Middle frontal gyrus (tissue), 1 donor: ENCODE data around the gene FEZF1.

Source experiments
- DNase-seq: peaks from one replicate; pipeline ENCODE4 v3.0.0-alpha.2; 2015; ENCODE audit warnings: low spot score; ENCODE audit errors: extremely low spot score

FEZF1 gene

DNA sequence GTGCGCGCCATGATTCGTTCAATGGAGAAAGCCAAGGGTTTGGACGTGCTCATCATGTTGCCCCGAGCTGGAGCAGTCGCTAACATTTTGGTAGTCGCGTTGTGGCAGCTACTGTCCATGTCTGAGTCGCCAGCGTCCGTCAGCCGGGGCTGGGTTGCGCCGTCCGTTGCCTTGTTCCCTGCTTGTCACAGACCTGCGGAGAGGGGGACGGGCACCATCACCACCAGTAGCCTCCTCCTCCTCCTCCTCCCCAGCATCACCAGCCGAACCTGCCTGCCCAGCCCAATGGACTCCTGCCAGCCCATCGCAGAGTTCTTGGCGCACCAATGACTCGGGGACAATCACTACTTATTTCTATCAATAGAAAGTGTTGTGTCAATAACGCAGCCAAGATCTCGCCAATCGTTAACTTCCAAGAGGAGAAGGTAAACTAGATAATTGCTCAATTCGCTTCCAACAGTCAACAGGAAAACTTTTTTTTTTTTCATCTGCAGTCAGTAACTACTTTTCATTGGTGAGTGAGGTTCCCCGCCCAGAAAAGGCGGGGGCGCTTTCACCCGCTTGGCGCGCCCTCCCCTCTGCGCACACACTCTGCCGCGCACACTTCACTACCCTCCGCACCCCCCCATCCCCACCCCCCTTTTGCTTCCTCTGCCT lies at the start of gene FEZF1:
Gene FEZF1, minus strand, starts transcription at position 432 of the 657 bp plus-strand sequence. Its CDS starts 313 bp downstream, at position 119.
- no peak for DNase-seq

DNA sequence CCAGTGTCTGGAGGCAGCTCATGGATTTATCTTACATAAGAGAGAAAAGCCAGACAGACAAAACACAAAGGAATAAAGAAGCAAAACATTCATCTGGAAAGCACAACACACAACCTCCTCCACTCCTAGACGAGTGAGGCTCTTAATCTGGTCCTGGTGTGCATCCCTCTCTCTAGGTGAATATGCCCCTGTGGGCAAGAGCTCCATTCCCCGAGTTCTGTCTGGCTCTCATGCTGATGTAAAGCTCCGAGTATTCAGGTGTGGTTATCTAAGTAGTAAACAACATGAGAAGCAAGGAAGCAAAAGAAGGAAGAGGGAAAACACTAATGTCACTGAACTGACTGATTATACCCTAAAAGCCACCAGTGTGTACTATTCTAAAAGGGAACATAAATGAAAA lies 47.9 kb upstream of the FEZF1 start:
- DNase-seq = no peak

DNA sequence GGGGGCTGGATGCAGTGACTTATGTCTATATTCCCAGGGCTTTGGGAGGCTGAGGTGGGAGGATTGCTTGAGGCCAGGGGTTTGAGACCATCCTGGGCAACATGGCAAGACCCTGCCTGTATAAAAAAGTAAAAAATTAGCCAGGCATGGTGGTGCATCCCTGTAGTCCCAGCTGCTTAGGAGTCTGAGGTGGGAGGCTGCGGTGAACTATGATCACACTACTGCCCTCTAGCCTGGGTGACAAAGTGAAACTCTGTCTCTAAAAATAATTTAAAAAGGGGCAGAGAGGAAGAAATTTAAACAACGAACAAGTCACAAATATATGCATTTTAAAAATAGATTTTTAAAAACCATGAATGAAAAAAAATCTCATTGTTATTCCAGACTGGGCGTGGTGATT lies 46.2 kb upstream of the FEZF1 start:
- no peak for DNase-seq

DNA sequence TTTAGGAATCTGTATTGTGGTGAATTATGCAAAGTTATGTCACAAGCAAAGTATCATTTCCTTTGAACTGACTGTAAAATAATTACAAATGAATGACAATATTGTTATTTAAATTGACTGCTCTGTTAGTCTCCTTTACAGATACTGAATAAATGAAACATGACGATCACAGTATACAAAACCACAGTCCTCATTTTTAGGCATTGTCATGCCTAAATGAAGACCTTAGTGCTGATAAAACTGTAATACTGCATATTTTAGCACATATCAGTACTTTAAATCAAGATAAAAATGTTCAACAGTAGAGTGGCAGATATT lies 39.7 kb upstream of the FEZF1 start:
- DNase-seq = no peak

DNA sequence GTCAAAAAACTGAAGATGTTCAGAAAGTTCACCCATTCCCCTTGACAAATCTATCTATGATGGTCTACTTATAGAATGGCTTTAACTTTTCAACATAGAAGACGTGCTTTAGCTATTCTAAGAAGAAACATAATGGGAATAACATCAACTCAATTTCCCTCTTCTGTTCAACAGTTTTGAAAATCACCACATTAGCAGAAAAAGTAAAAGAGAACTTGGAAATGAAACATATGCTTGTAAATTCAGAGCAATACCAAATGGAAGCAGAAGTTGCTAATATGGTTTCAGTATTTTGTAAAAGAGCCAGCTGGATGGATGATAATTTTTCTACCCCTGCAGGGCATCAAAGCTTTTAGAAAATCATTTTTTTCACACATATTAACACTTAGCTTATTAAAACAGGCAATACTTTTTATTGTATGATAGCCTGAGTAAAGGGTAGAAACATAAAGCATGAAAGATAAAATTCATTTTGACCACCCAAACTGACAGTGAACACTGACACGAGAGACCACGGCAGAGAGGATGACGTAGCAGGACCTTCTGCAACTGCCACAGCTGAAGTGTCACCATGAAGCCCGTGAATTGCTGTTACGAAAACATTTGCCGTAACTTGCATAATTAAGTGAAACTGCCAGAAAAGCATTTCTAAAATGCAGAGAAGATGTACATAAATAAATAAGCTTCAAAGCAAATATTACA lies 39.2 kb upstream of the FEZF1 start:
- DNase-seq = no peak

- no peak for DNase-seq
Observed at GRCh38 chr7:122340427-122340826, 35.9 kb upstream of the FEZF1 start.

DNA sequence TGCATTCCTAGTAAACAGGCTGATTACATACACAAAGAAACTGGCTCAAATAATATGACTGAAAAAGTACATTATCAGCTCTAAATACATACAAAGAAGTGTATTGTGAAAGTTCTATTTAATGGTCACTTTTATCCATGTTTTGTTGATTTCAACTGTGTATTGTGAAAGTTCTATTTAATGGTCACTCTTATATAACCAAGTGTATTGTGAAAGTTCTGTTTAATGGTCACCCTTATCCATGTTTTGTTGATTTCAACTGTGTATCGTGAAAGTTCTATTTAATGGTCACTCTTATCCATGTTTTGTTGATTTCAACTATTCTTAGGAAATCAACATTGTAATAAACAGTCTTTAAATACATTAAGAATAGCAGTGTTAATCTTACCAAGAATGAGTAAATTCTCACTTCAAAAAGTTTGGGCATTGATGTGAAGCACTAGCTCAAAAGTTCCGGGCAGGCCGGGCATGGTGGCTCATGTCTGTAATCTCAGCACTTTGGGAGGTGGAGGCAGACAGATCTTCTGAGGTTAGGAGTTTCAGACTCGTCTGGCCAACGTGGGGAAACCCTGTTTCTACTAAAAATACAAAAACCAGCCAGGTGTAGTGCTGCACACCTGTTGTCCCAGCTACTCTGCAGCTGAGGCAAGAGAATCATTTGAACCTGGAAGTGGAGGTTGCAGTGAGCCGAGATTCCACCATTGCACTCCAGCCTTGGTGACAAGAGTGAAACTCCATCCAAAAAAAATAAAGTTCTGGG lies 34.8 kb upstream of the FEZF1 start:
- DNase-seq = no peak

DNA sequence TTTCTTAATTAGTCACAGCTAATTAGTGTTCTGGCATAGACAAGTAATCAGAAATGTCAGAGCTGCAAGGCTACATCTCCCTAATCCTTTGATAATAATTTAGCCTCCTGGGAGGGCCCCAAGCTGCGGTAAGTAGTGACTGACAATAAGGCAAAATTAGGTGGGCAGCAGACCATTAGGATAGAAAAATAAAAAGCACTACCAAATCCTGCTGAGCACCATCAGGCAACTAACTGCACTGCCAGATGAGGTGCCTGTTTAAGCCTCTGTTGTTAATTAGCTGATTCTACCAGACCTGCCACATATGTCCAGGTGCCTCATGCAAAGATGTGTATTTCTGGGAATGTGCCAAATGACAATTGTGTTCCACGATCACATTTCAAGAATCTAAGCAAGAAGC lies 32.5 kb upstream of the FEZF1 start:
- DNase-seq = no peak

- no peak for DNase-seq
Observed at GRCh38 chr7:122329145-122329802, 24.7 kb upstream of the FEZF1 start.

DNA sequence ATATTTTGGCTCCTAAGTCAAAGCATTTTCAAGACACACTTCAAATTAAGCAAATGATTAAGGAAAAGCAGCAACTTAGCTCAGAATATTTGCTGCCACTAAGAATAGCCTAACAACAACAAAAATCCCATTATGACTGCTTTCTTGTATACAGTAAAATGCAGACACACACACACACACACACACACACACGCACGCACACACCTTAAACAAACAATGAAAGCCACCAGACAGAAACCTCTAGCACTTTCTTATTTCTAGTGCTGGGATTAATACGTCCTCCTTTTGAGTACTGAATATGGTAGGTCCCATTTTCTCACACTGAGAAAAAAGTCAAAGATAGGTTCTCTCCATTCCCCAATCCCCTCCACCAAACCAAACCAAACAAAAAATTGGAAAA lies 23.4 kb upstream of the FEZF1 start:
- no peak for DNase-seq

GRCh38 chr7:122316467-122317388 lies 12.2 kb upstream of the FEZF1 start:
- DNase-seq = no peak

GRCh38 chr7:122315507-122316466 lies 11.2 kb upstream of the FEZF1 start:
- no peak for DNase-seq

- no peak for DNase-seq
Observed at GRCh38 chr7:122314284-122314683, 9.7 kb upstream of the FEZF1 start.

- no peak for DNase-seq
Observed at GRCh38 chr7:122312789-122313188, 8.2 kb upstream of the FEZF1 start.

DNA sequence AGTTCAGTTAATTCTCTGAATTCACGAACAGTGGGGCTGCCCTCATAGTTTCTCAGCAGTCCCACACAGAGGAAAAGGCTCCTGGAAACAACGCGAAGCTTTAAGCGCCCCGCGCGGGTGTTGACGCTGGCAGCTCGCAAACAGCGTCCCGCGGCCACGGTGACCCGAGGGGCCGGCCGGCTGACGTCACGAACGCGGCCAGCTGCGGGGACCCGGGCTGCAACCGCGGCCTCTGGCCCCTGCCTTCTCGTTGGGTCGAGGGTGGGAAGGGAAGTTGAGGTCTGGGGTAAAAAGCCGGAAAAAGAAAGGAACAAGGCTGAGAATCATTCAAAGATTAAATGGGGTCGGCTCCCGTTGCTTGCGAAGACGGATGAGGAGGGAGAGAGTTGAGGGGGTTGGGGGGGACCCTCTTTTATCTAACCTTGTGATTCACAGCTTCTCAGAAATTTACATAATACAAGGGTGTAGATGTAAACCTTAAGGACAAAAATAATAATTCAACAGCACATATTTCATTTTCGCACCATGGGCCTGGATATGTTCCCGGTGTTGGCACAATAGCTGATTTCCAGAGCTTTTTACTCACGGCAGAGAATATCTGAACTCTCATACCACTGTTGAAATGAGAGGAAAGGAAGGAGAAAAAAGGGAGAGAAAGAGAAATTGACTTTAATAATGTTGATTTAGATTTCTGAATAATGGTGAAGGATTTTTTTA lies 7.3 kb upstream of the FEZF1 start:
- no peak for DNase-seq

GRCh38 chr7:122311050-122311700 lies 6.6 kb upstream of the FEZF1 start:
- no peak for DNase-seq

DNA sequence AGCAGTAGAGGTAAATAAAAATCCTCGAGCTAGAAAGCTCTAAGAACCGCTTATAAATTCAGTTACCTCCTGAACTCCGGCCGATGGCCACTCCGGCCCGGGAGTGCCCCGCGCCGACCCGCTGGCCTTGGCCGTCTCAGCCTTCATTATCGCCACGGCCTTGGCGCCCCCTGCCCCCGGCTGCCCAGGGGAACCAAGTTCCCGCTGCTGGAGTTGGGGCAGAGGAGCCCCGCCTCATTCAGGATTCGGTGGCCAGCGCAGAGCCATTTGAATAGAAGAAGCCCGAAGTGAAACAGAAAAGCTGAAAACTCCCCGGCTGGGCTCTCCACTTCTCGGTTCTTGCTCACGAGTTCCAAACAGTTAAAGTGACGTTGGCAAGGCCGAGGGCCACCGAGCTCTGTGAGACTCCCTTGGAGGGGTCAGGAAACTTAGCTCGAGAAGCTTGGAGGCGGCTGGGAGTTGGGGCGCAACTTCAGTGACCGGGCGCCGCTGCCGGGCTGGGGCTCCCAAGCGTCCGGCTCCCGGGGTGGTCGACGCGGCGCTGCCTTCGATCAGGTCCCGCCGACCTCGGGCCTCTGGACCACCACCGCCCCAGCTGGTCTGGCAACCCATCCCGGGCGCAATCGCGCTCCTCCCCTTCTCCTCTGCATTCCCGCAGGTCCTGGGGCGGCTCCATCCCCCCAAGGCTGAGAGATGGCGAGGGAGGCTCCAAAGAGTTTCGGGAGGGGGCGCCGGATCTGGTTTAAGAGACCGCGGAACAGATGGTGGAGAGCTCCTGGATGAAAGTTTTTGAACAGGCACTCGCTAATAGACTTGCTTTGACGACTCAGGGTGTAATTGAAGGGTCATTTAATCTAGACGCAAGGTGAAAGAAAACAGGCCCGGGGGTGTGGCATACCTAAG lies 5.8 kb upstream of the FEZF1 start:
- no peak for DNase-seq

DNA sequence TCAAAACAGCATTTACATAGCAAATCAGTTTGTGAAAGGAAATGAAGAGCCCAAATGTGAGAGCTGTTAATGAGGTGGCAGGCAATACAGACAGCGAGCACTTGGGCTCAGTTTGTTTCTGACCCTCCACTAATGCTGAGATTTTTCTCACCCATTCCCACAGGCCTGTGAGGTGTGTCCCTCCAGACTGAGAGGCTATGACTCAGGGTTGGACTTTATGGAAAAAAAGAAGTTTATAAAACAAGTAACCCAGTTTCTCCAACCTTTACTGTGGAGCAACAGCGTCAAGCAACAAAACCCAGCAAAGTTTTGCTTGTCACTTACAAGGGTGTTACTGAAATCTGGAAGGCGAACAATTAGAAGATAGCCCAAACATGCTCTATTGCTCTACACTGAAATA lies 4.9 kb upstream of the FEZF1 start:
- DNase-seq = no peak
